T follicular helper cell (primary cell): Measurements from ENCODE around the gene SMAD3.
A peak's percentile ranks its signal among the peaks of the same experiment; 100 is the strongest.

ENCODE experiments used
- DNase-seq: peaks from one replicate; pipeline ENCODE4 v3.0.0-alpha.2; 2020; ENCODE audit warnings: low read depth

Gene SMAD3

GRCh38 chr15:67199881-67200763 is 134.7 kb downstream of the SMAD3 start:
- no peak for DNase-seq

GRCh38 chr15:67201136-67201535 is 135.7 kb downstream of the SMAD3 start:
- DNase-seq: no peak

- DNase-seq: no peak
Observed at GRCh38 chr15:67202091-67202490, 136.7 kb downstream of the SMAD3 start.

GRCh38 chr15:67202991-67203390 is 137.6 kb downstream of the SMAD3 start:
- DNase-seq: no peak

- no peak for DNase-seq
Observed at GRCh38 chr15:67207555-67208207, 142.3 kb downstream of the SMAD3 start.

- no peak for DNase-seq
Observed at GRCh38 chr15:67208396-67208795, 143.0 kb downstream of the SMAD3 start.

GRCh38 chr15:67210555-67211168 is 145.3 kb downstream of the SMAD3 start:
- no peak for DNase-seq

GRCh38 chr15:67212684-67213367 is 147.4 kb downstream of the SMAD3 start:
- DNase-seq: no peak

- DNase-seq: no peak
Observed at GRCh38 chr15:67215102-67215501, 149.7 kb downstream of the SMAD3 start.

- DNase-seq: no peak
Observed at GRCh38 chr15:67216859-67217258, 151.5 kb downstream of the SMAD3 start.

GRCh38 chr15:67218428-67218827 is 153.0 kb downstream of the SMAD3 start:
- DNase-seq: no peak

GRCh38 chr15:67219288-67219687 is 153.9 kb downstream of the SMAD3 start:
- no peak for DNase-seq

GRCh38 chr15:67224889-67225288 is 159.5 kb downstream of the SMAD3 start:
- DNase-seq: no peak

- no peak for DNase-seq
Observed at GRCh38 chr15:67225336-67225735, 159.9 kb downstream of the SMAD3 start.

- no peak for DNase-seq
Observed at GRCh38 chr15:67227431-67227830, 162.0 kb downstream of the SMAD3 start.

GRCh38 chr15:67227846-67228245 is 162.4 kb downstream of the SMAD3 start:
- DNase-seq: no peak

GRCh38 chr15:67228286-67228685 is 162.9 kb downstream of the SMAD3 start:
- no peak for DNase-seq

- DNase-seq: no peak
Observed at GRCh38 chr15:67230504-67230903, 165.1 kb downstream of the SMAD3 start.

GRCh38 chr15:67232591-67232990 is 167.2 kb downstream of the SMAD3 start:
- DNase-seq: no peak

- peak; percentile 11 for DNase-seq
Observed at GRCh38 chr15:67240235-67241131, 175.1 kb downstream of the SMAD3 start.

GRCh38 chr15:67241132-67241855 is 175.9 kb downstream of the SMAD3 start:
- DNase-seq: no peak
